IMR-90 (cell line): ENCODE measurements around the gene CFAP45. TPM values are rescaled to one million over a fixed set of nuclear protein-coding genes. Genes with fewer than 3 reads are reported as not detected.

Experiments used
- ATAC-seq: fragments of 200-7000 bp; cut with Tn5 transposase; 2 replicates; pipeline ENCODE4 v1.9.1; 2020; ENCODE audit warnings: low read depth, mild to moderate bottlenecking, moderate library complexity
- BruUV-seq: library from RNA; stranded (reverse); fragments of 400-500 nt; replicated peaks from 2 replicates; lab custom pipeline; 2021; lab: Mats Ljungman, UMichigan
- CTCF ChIA-PET: fragments of 300-600 bp; formaldehyde crosslinking; extraction: SDS; loops from one replicate; lab custom pipeline; 2021; ENCODE audit warnings: antibody characterized with exemption; lab: Yijun Ruan, JAX
- POLR2A ChIA-PET: fragments of 300-600 bp; sonication (Branson Sonifier 250); formaldehyde crosslinking; loops from one replicate; lab custom pipeline; 2022; ENCODE audit warnings: antibody characterized with exemption; ENCODE audit not compliant: unreplicated experiment; lab: Charles Lee
- DNase-seq: peaks from one replicate; pipeline ENCODE4 v3.0.0; 2013
- H2AFZ ChIP-seq: replicated peaks from 2 replicates; pipeline ENCODE3; 2013; ENCODE audit warnings: low read length, mild to moderate bottlenecking; ENCODE audit not compliant: poor library complexity
- H2AK5ac ChIP-seq: 2 replicates; pipeline ENCODE4 v1.6.1; 2013; ENCODE audit warnings: low read depth, low read length, inconsistent platforms
- H2AK9ac ChIP-seq: replicated peaks from 2 replicates; pipeline ENCODE3; 2013; ENCODE audit warnings: mild to moderate bottlenecking, low read depth, low read length, moderate library complexity; ENCODE audit not compliant: poor library complexity
- H2BK120ac ChIP-seq: 2 replicates; pipeline ENCODE4 v1.6.1; 2013; ENCODE audit warnings: low read depth, low read length, inconsistent platforms
- H2BK15ac ChIP-seq: 3 replicates; pipeline ENCODE4 v1.6.1; 2013; ENCODE audit warnings: low read depth, low read length, inconsistent platforms
- H2BK20ac ChIP-seq: 2 replicates; pipeline ENCODE4 v1.6.1; 2013; ENCODE audit warnings: low read depth, mild to moderate bottlenecking, inconsistent platforms, low read length, moderate library complexity
- H2BK5ac ChIP-seq: 2 replicates; pipeline ENCODE4 v1.6.1; 2013; ENCODE audit warnings: mild to moderate bottlenecking, low read depth, low read length, inconsistent platforms; ENCODE audit not compliant: poor library complexity, severe bottlenecking
- H3K14ac ChIP-seq: replicated peaks from 2 replicates; pipeline ENCODE4 v1.6.1; 2013; ENCODE audit warnings: low read depth, low read length, inconsistent platforms
- H3K18ac ChIP-seq: 2 replicates; pipeline ENCODE4 v1.6.1; 2013; ENCODE audit warnings: low read depth, low read length, control low read depth
- H3K23ac ChIP-seq: 2 replicates; pipeline ENCODE4 v1.6.1; 2013; ENCODE audit warnings: low read depth, low read length, inconsistent platforms
- H3K27ac ChIP-seq: 2 replicates; pipeline ENCODE4 v1.5.1; 2013; ENCODE audit warnings: mild to moderate bottlenecking, control low read depth, low read length; ENCODE audit not compliant: insufficient read depth
- H3K27me3 ChIP-seq: 2 replicates; pipeline ENCODE4 v1.6.1; 2013; ENCODE audit warnings: low read length; ENCODE audit not compliant: control insufficient read depth, insufficient read depth
- H3K36me3 ChIP-seq: 2 replicates; pipeline ENCODE4 v1.6.1; 2013; ENCODE audit warnings: low read length, mixed read lengths; ENCODE audit not compliant: control insufficient read depth, insufficient read depth
- H3K4ac ChIP-seq: 2 replicates; pipeline ENCODE4 v1.6.1; 2013; ENCODE audit warnings: low read depth, low read length, inconsistent platforms
- H3K4me1 ChIP-seq: 2 replicates; pipeline ENCODE4 v1.6.1; 2013; ENCODE audit warnings: low read length, mixed read lengths; ENCODE audit not compliant: control insufficient read depth, insufficient read depth
- H3K4me2 ChIP-seq: 2 replicates; pipeline ENCODE4 v1.6.1; 2013; ENCODE audit warnings: low read depth, mild to moderate bottlenecking, control low read depth, low read length, moderate library complexity
- H3K4me3 ChIP-seq: 2 replicates; pipeline ENCODE4 v1.5.1; 2013; ENCODE audit warnings: low read depth, mild to moderate bottlenecking, control low read depth, low read length, moderate library complexity; ENCODE audit not compliant: insufficient read depth
- H3K56ac ChIP-seq: 2 replicates; pipeline ENCODE4 v1.6.1; 2013; ENCODE audit warnings: low read length, inconsistent platforms; ENCODE audit not compliant: insufficient read depth; ENCODE audit errors: extremely low read depth
- H3K79me1 ChIP-seq, 2 experiments: 2 replicates each; pipeline ENCODE4 v1.6.1; 2013; ENCODE audit warnings: low read length in 2 of 2, inconsistent platforms in 1 of 2, low read depth in 1 of 2
- H3K9ac ChIP-seq: 2 replicates; pipeline ENCODE4 v1.6.1; 2013; ENCODE audit warnings: low read depth, low read length, control low read depth
- H3K9me1 ChIP-seq: 2 replicates; pipeline ENCODE4 v1.6.1; 2013; ENCODE audit warnings: low read length, inconsistent platforms; ENCODE audit not compliant: insufficient read depth
- H3K9me3 ChIP-seq: 2 replicates; pipeline ENCODE4 v1.6.1; 2013; ENCODE audit warnings: low read length; ENCODE audit not compliant: control insufficient read depth, insufficient read depth
- H4K20me1 ChIP-seq: 2 replicates; pipeline ENCODE4 v1.6.1; 2013; ENCODE audit warnings: low read length, inconsistent platforms; ENCODE audit not compliant: insufficient read depth
- H4K5ac ChIP-seq: 2 replicates; pipeline ENCODE4 v1.6.1; 2013; ENCODE audit warnings: mild to moderate bottlenecking, low read depth, low read length, control low read depth
- H4K8ac ChIP-seq, 2 experiments: 2 replicates each; pipeline ENCODE4 v1.6.1; 2013; ENCODE audit warnings: low read depth in 2 of 2, low read length in 2 of 2, control low read depth in 1 of 2, inconsistent platforms in 1 of 2
- H4K91ac ChIP-seq: 2 replicates; pipeline ENCODE4 v1.6.1; 2013; ENCODE audit warnings: low read depth, low read length, inconsistent platforms; ENCODE audit not compliant: insufficient read depth
- BHLHE40 ChIP-seq: fragments of 150-350 bp; IDR thresholded peaks from 2 replicates; pipeline ENCODE4 v1.6.1; 2016; ENCODE audit warnings: mild to moderate bottlenecking, low read depth, low read length
- CEBPB ChIP-seq: IDR thresholded peaks from 2 replicates; pipeline ENCODE4 v1.6.1; 2012; ENCODE audit warnings: low read depth, low read length, improper control_type of control experiment
- CHD1 ChIP-seq: IDR thresholded peaks from 2 replicates; pipeline ENCODE4 v1.6.1; 2012; ENCODE audit warnings: low read depth, low read length, improper control_type of control experiment
- CTCF ChIP-seq: conservative IDR thresholded peaks from 2 replicates; pipeline ENCODE4 v1.5.1; 2012; ENCODE audit warnings: mild to moderate bottlenecking, low read depth, low read length, improper control_type of control experiment
- ELK1 ChIP-seq: fragments of 150-350 bp; IDR thresholded peaks from 2 replicates; pipeline ENCODE4 v1.6.1; 2016; ENCODE audit warnings: low read depth, mild to moderate bottlenecking, low read length, moderate library complexity, borderline replicate concordance
- FOS ChIP-seq: fragments of 150-350 bp; IDR thresholded peaks from 2 replicates; pipeline ENCODE4 v1.6.1; 2016; ENCODE audit warnings: low read depth, low read length
- MAFK ChIP-seq: IDR thresholded peaks from 2 replicates; pipeline ENCODE4 v1.6.1; 2012; ENCODE audit warnings: low read depth, low read length, improper control_type of control experiment
- MAZ ChIP-seq: IDR thresholded peaks from 2 replicates; pipeline ENCODE4 v1.6.1; 2012; ENCODE audit warnings: low read depth, mild to moderate bottlenecking, low read length, improper control_type of control experiment, moderate library complexity, borderline replicate concordance
- MXI1 ChIP-seq: IDR thresholded peaks from 2 replicates; pipeline ENCODE4 v1.6.1; 2012; ENCODE audit warnings: low read depth, mild to moderate bottlenecking, low read length, moderate library complexity, borderline replicate concordance
- NFE2L2 ChIP-seq: fragments of 150-350 bp; IDR thresholded peaks from 2 replicates; pipeline ENCODE4 v1.6.1; 2016; ENCODE audit warnings: low read depth, mild to moderate bottlenecking, low read length
- POLR2A ChIP-seq: IDR thresholded peaks from 2 replicates; pipeline ENCODE4 v1.6.1; 2012; ENCODE audit warnings: mild to moderate bottlenecking, low read depth, low read length
- RAD21 ChIP-seq: IDR thresholded peaks from 2 replicates; pipeline ENCODE4 v1.6.1; 2012; ENCODE audit warnings: low read length, improper control_type of control experiment
- RFX5 ChIP-seq: IDR thresholded peaks from 2 replicates; pipeline ENCODE4 v1.8.0; 2012; ENCODE audit warnings: low read depth, mild to moderate bottlenecking, low read length, moderate library complexity
- SMC3 ChIP-seq: fragments of 150-350 bp; IDR thresholded peaks from 2 replicates; pipeline ENCODE4 v1.6.1; 2016; ENCODE audit warnings: low read depth, mild to moderate bottlenecking, antibody characterized with exemption, low read length, moderate library complexity
- WGBS, 2 experiments: methylation state at CpG; one replicate each; pipeline versions ENCODE4 v1.1.5 to v1.1.7; 2013; ENCODE audit warnings: missing lambda C conversion rate in 2 of 2; ENCODE audit not compliant: insufficient read length in 1 of 2; ENCODE audit errors: extremely low coverage in 2 of 2; 5-methylcytosine and 5-hydroxymethylcytosine counted together
- dilution Hi-C: fragments of 300-500 bp; cut with HindIII; formaldehyde crosslinking; loops from one replicate; pipeline ENCODE4 v1.14.3; 2018; ENCODE audit warnings: low sequenced_read_pairs; ENCODE audit not compliant: unreplicated experiment
- in situ Hi-C: fragments of 300-500 bp; cut with MboI; formaldehyde crosslinking; loops from 3 replicates; pipeline ENCODE4 v1.14.3; 2019; ENCODE audit warnings: low sequenced_read_pairs, inconsistent platforms, mixed read lengths
- intact Hi-C: fragments of 100-400 bp; cut with micrococcal nuclease; formaldehyde crosslinking; loops from 2 replicates; pipeline ENCODE4 v1.10.0; 2022
- polyA plus RNA-seq, 3 experiments: library from polyadenylated mRNA; depleted of rRNA; stranded (reverse); fragments of >200 nt; gene quantifications; 2 replicates each; pipeline ENCODE4 v1.2.3, GENCODE V29; 2012; ENCODE audit warnings: low replicate concordance in 1 of 3
- total RNA-seq: library from RNA; depleted of rRNA; stranded (reverse); fragments of >200 nt; gene quantifications from 2 replicates; pipeline ENCODE4 v1.2.3, GENCODE V29; 2012
- TF ChIP-seq, protein P1 (sequence below): fragments of 150-350 bp; IDR thresholded peaks from 2 replicates; pipeline ENCODE4 v1.6.1; 2017; ENCODE audit warnings: mild to moderate bottlenecking, antibody characterized with exemption, low read length, low read depth

Gene CFAP45
- total and polyA plus RNA-seq, 2 of the 4 experiments (the other 2 are of a cell fraction): 0.51 to 0.72 TPM

DNA sequence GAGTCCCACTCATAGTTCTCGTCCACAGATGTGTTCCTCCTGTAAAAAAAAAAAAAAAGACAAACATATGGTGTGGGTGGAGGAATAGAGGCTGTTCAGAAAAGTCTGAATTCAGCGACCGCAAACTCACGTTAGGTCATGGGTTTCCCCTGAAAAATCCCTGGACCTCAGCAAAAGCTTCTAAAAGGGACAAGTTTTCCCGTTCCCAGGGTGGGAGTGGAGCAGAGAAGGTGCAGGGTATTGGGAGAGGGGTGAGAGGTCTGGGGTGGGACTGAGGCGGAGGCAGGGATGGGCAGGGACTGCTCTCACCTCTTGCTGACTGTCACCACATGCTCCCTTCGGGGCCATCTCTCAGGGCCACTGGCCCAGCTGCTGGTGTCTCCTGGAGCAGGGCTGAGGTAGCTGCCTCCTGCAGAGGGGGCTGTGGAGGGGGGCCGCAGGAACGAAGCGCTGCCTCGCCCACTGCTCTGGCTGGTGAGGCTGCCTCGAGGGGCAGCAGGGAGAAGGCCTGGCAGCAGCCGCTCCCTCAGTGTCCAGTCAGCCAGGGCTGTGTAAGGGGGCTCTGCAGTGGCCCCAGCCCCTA is 28.0 kb upstream of the CFAP45 start:
- no peak overlapping the region for H3K56ac ChIP-seq
- no peak for DNase-seq
- CTCF ChIA-PET: interaction anchor here (0.6 kb wide), 1 partner anchor 131 kb away, joined by 4 read pairs; no protein-coding TSS in a partner anchor
- H4K8ac ChIP-seq: no peak overlapping the region
- H3K4ac ChIP-seq: no peak overlapping the region
- H4K20me1 ChIP-seq: peaks cover 10% of the 10 kb centered on the region
- H2BK20ac ChIP-seq: no peak overlapping the region
- BruUV-seq: no TSS peak
- H2BK120ac ChIP-seq: no peak overlapping the region
- H3K4me1 ChIP-seq: peaks cover 4% of the 10 kb centered on the region
- no peaks in the 10 kb centered on the region for H3K9me3 ChIP-seq
- no peak overlapping the region for H3K4me2 ChIP-seq
- no peak overlapping the region for H3K27ac ChIP-seq
- H2BK15ac ChIP-seq: no peak overlapping the region
- WGBS, 2 experiments: 89% methylated on average over 4 of the region's 13 CpGs; no CpG with 5 or more reads in 1 of the 2 experiments
- no peaks in the 10 kb centered on the region; the same call in 1 of the 2 replicates for H3K27me3 ChIP-seq
- H3K4me3 ChIP-seq: no peak overlapping the region
- no peaks in the 10 kb centered on the region for H3K36me3 ChIP-seq
- H3K23ac ChIP-seq: no peak overlapping the region
- no peak overlapping the region for H3K14ac ChIP-seq
- intact Hi-C loops: loop anchor here (10.0 kb wide), 1 partner anchor 287 kb away; no protein-coding TSS in a partner anchor
- POLR2A ChIA-PET: no interaction called here
- H4K91ac ChIP-seq: no peak overlapping the region
- in situ Hi-C loops: no loop called here
- H3K9ac ChIP-seq: no peak overlapping the region
- no peak overlapping the region for H3K18ac ChIP-seq
- H2AFZ ChIP-seq: no peak overlapping the region
- no peak overlapping the region for H2BK5ac ChIP-seq
- no peak for ATAC-seq
- 0 out of 2 replicates have a peak, but pooled peaks cover 3% of the 10 kb centered on the region for H3K9me1 ChIP-seq
- no peak overlapping the region for H2AK9ac ChIP-seq
- TF ChIP-seq MAFK (no peak), MXI1 (no peak), CHD1 (no peak), ELK1 (no peak), RAD21 (no peak), RFX5 (no peak), CTCF (no peak), MAZ (no peak), NFE2L2 (no peak), BHLHE40 (no peak), SMC3 (no peak), CEBPB (no peak), POLR2A (no peak), FOS (no peak)
- TF ChIP-seq, protein P1, sequence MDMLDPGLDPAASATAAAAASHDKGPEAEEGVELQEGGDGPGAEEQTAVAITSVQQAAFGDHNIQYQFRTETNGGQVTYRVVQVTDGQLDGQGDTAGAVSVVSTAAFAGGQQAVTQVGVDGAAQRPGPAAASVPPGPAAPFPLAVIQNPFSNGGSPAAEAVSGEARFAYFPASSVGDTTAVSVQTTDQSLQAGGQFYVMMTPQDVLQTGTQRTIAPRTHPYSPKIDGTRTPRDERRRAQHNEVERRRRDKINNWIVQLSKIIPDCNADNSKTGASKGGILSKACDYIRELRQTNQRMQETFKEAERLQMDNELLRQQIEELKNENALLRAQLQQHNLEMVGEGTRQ: no peak
- peaks cover 0 to 14% of the 10 kb centered on the region in 2 experiments; a peak in 1 of 4 replicates for H3K79me1 ChIP-seq
- no peak overlapping the region for H4K5ac ChIP-seq
- dilution Hi-C loops: no loop called here
- no peak overlapping the region for H2AK5ac ChIP-seq
